Lower lobe of right lung (tissue), 2 donors: ENCODE results near the gene ABCB7. TPM values are rescaled to one million over a fixed set of nuclear protein-coding genes. Genes with fewer than 3 reads are reported as not detected.

Experiments
- ATAC-seq, 2 donors: fragments of 200-7000 bp; cut with Tn5 transposase; one replicate each; pipeline ENCODE4 v1.9.1; 2020 to 2022; ENCODE audit warnings: mild to moderate bottlenecking in 2 of 2, moderate library complexity in 2 of 2
- DNase-seq: peaks from one replicate; pipeline ENCODE4 v3.0.0-alpha.2; 2020
- H3K27ac ChIP-seq: fragments of 200-600 bp; one replicate; pipeline ENCODE4 v1.8.0; 2022
- H3K27me3 ChIP-seq: fragments of 200-600 bp; one replicate; pipeline ENCODE4 v1.8.0; 2022; ENCODE audit warnings: low read depth
- H3K36me3 ChIP-seq: fragments of 200-600 bp; one replicate; pipeline ENCODE4 v1.8.0; 2022; ENCODE audit warnings: mild to moderate bottlenecking
- H3K4me1 ChIP-seq: fragments of 200-600 bp; one replicate; pipeline ENCODE4 v1.8.0; 2022
- H3K4me3 ChIP-seq: fragments of 200-600 bp; one replicate; pipeline ENCODE4 v1.8.0; 2022; ENCODE audit warnings: mild to moderate bottlenecking
- H3K9me3 ChIP-seq: fragments of 200-600 bp; one replicate; pipeline ENCODE4 v1.8.0; 2022
- CTCF ChIP-seq: fragments of 200-600 bp; IDR thresholded peaks from one replicate; pipeline ENCODE4 v1.8.0; 2022; ENCODE audit warnings: antibody characterized with exemption, mild to moderate bottlenecking
- intact Hi-C: fragments of 100-400 bp; cut with DNase I; formaldehyde crosslinking; loops from one replicate; pipeline ENCODE4 v1.11.0; 2022
- total RNA-seq: library from RNA; stranded (reverse); fragmentation: NEBNext Ultra II Directional; extraction: Animal tissue kit (Norgen Biotek cat#: 25700); gene quantifications from one replicate; pipeline ENCODE4 v1.2.1, GENCODE V29; 2021
- donor health status: DM: no; HTN: yes; CAD: no; lungs with severe emphysema.

The ABCB7 gene
- total RNA-seq, 1 donor from 2014 or later = 30.1 TPM

- no peaks in the 10 kb centered on the region for H3K9me3 ChIP-seq
- H3K36me3 ChIP-seq = no peaks in the 10 kb centered on the region
- no peak overlapping the region for H3K27ac ChIP-seq
- no peak for DNase-seq
- H3K4me1 ChIP-seq = no peaks in the 10 kb centered on the region
- no peak overlapping the region for H3K4me3 ChIP-seq
- ATAC-seq = no peak
- intact Hi-C loops = no loop called here
- TF ChIP-seq CTCF = no peak
- H3K27me3 ChIP-seq = no peaks in the 10 kb centered on the region
These were observed 71.3 kb downstream of the ABCB7 start for GRCh38 chrX:75084757-75085156.

GRCh38 chrX:75076429-75076828 is 79.7 kb downstream of the ABCB7 start:
- Histone ChIP-seq H3K9me3 (no peaks in the 10 kb centered on the region), H3K4me1 (no peaks in the 10 kb centered on the region), H3K27ac (no peak overlapping the region), H3K36me3 (peaks cover 4% of the 10 kb centered on the region), H3K27me3 (no peaks in the 10 kb centered on the region), H3K4me3 (no peak overlapping the region)
- intact Hi-C loops = no loop called here
- DNase-seq (no peak), ATAC-seq (no peak)
- TF ChIP-seq CTCF = no peak

- no peak overlapping the region for H3K27ac ChIP-seq
- intact Hi-C loops = no loop called here
- ATAC-seq (no peak), DNase-seq (no peak)
- TF ChIP-seq CTCF = no peak
- no peak overlapping the region for H3K4me3 ChIP-seq
- no peaks in the 10 kb centered on the region for H3K27me3 ChIP-seq
- H3K9me3 ChIP-seq = no peaks in the 10 kb centered on the region
- peaks cover 14% of the 10 kb centered on the region for H3K36me3 ChIP-seq
- no peaks in the 10 kb centered on the region for H3K4me1 ChIP-seq
These were observed 81.6 kb downstream of the ABCB7 start for GRCh38 chrX:75074475-75074874.

GRCh38 chrX:75071334-75071733 is 84.7 kb downstream of the ABCB7 start:
- intact Hi-C loops = no loop called here
- ATAC-seq = no peak
- no peak for DNase-seq
- Histone ChIP-seq H3K27ac (no peak overlapping the region), H3K27me3 (no peaks in the 10 kb centered on the region), H3K4me3 (no peak overlapping the region), H3K9me3 (no peaks in the 10 kb centered on the region), H3K36me3 (peaks cover 18% of the 10 kb centered on the region), H3K4me1 (no peaks in the 10 kb centered on the region)
- no peak for TF ChIP-seq CTCF

GRCh38 chrX:75067931-75068330 is 88.2 kb downstream of the ABCB7 start:
- no peak for ATAC-seq
- H3K36me3 ChIP-seq = peaks cover 14% of the 10 kb centered on the region
- H3K4me3 ChIP-seq = no peak overlapping the region
- TF ChIP-seq CTCF = no peak
- H3K27me3 ChIP-seq = no peaks in the 10 kb centered on the region
- no peaks in the 10 kb centered on the region for H3K4me1 ChIP-seq
- no peak overlapping the region for H3K27ac ChIP-seq
- DNase-seq = no peak
- intact Hi-C loops = no loop called here
- no peaks in the 10 kb centered on the region for H3K9me3 ChIP-seq

- no peak overlapping the region for H3K27ac ChIP-seq
- DNase-seq = no peak
- no peaks in the 10 kb centered on the region for H3K4me1 ChIP-seq
- intact Hi-C loops = no loop called here
- ATAC-seq = no peak
- no peaks in the 10 kb centered on the region for H3K27me3 ChIP-seq
- no peak overlapping the region for H3K4me3 ChIP-seq
- H3K9me3 ChIP-seq = no peaks in the 10 kb centered on the region
- no peak for TF ChIP-seq CTCF
- peaks cover 4% of the 10 kb centered on the region for H3K36me3 ChIP-seq
These were observed 94.4 kb downstream of the ABCB7 start for GRCh38 chrX:75061701-75062100.
